ENCODE data around the gene TCEANC2. TPM values are rescaled to one million over a fixed set of nuclear protein-coding genes. Genes with fewer than 3 reads are reported as not detected.
A peak's percentile ranks its signal among the peaks of the same experiment; 100 is the strongest.
"Not testable (repeated sequence)": the region's sequence is repeated elsewhere in the genome, so short reads cannot be mapped to it uniquely, and the experiment has no call there.

Gene TCEANC2
- polyA plus RNA-seq, 1 experiment: 4.1 TPM

- TF ChIP-seq, protein P1, sequence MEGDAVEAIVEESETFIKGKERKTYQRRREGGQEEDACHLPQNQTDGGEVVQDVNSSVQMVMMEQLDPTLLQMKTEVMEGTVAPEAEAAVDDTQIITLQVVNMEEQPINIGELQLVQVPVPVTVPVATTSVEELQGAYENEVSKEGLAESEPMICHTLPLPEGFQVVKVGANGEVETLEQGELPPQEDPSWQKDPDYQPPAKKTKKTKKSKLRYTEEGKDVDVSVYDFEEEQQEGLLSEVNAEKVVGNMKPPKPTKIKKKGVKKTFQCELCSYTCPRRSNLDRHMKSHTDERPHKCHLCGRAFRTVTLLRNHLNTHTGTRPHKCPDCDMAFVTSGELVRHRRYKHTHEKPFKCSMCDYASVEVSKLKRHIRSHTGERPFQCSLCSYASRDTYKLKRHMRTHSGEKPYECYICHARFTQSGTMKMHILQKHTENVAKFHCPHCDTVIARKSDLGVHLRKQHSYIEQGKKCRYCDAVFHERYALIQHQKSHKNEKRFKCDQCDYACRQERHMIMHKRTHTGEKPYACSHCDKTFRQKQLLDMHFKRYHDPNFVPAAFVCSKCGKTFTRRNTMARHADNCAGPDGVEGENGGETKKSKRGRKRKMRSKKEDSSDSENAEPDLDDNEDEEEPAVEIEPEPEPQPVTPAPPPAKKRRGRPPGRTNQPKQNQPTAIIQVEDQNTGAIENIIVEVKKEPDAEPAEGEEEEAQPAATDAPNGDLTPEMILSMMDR (IDR thresholded peaks at IDR 0.05; ENCODE audit: insufficient read depth, low read depth, low read length): no peak
- Histone ChIP-seq H3K36me3 (ENCODE audit: control insufficient read depth, insufficient read depth, low read length) (no peaks in the 10 kb centered on the region), H3K27me3 (ENCODE audit: control insufficient read depth, insufficient read depth, low read length) (no peaks in the 10 kb centered on the region), H3K4me3 (ENCODE audit: low read depth, low read length) (no peak overlapping the region)
- POLR2A ChIA-PET: no interaction called here
- DNase-seq (ENCODE audit: low read depth): no peak
- CTCF ChIA-PET: interaction anchor here (1.1 to 2.0 kb wide), 3 partner anchors 11 to 386 kb away, joined by 3 to 6 read pairs (median 4); no protein-coding TSS in a partner anchor
Measured at GRCh38 chr1:54103414-54103813, 50.0 kb downstream of the TCEANC2 start.

- CTCF ChIA-PET: interaction anchor here (0.6 kb wide), 1 partner anchor 580 kb away, joined by 3 read pairs; no protein-coding TSS in a partner anchor
- POLR2A ChIA-PET; H3K27me3 ChIP-seq (ENCODE audit: control insufficient read depth, insufficient read depth, low read length); H3K4me3 ChIP-seq (ENCODE audit: low read depth, low read length); H3K36me3 ChIP-seq (ENCODE audit: control insufficient read depth, insufficient read depth, low read length); DNase-seq (ENCODE audit: low read depth): not testable (repeated sequence)
Measured at GRCh38 chr1:54104613-54105012, 51.2 kb downstream of the TCEANC2 start.

DNA sequence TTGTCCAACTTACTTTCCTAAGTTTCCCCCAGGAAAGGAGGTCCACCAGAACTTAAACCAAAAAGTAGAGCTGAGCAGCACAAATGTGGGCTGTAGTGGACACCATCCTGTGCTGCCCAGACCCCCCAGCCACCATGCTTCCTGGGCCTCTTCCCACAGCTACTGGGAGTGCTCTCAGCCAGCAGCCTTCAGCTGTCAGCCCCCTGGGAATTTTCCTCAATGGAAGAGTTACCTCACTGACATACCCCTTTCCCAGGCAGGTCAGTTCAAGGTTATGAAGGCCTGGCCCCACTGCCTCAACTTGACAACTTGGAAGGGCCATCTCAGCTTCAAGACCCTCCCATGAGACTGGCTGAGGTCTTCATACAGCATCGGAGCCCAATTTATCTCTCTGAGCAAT is 51.7 kb downstream of the TCEANC2 start:
- H3K27me3 ChIP-seq (ENCODE audit: control insufficient read depth, insufficient read depth, low read length): no peaks in the 10 kb centered on the region
- POLR2A ChIA-PET: interaction anchor here (0.7 kb wide), 1 partner anchor 16 kb away, joined by 3 read pairs; no protein-coding TSS in a partner anchor
- no peak overlapping the region for H3K4me3 ChIP-seq (ENCODE audit: low read depth, low read length)
- H3K36me3 ChIP-seq (ENCODE audit: control insufficient read depth, insufficient read depth, low read length): no peaks in the 10 kb centered on the region
- TF ChIP-seq, protein P1 (IDR thresholded peaks at IDR 0.05; ENCODE audit: insufficient read depth, low read depth, low read length): no peak
- no peak for DNase-seq (ENCODE audit: low read depth)
- CTCF ChIA-PET: no interaction called here

- Histone ChIP-seq H3K27me3 (ENCODE audit: control insufficient read depth, insufficient read depth, low read length) (no peaks in the 10 kb centered on the region), H3K36me3 (ENCODE audit: control insufficient read depth, insufficient read depth, low read length) (no peaks in the 10 kb centered on the region), H3K4me3 (ENCODE audit: low read depth, low read length) (no peak overlapping the region)
- DNase-seq (ENCODE audit: low read depth): no peak
- ChIA-PET CTCF (interaction anchor here (1.1 kb wide), 1 partner anchor 9 kb away, joined by 3 read pairs; no protein-coding TSS in a partner anchor), POLR2A (interaction anchor here (0.7 kb wide), 1 partner anchor 15 kb away, joined by 3 read pairs; no protein-coding TSS in a partner anchor)
- TF ChIP-seq, protein P1 (IDR thresholded peaks at IDR 0.05; ENCODE audit: insufficient read depth, low read depth, low read length): no peak
Measured at GRCh38 chr1:54105736-54106269, 52.4 kb downstream of the TCEANC2 start.

DNA sequence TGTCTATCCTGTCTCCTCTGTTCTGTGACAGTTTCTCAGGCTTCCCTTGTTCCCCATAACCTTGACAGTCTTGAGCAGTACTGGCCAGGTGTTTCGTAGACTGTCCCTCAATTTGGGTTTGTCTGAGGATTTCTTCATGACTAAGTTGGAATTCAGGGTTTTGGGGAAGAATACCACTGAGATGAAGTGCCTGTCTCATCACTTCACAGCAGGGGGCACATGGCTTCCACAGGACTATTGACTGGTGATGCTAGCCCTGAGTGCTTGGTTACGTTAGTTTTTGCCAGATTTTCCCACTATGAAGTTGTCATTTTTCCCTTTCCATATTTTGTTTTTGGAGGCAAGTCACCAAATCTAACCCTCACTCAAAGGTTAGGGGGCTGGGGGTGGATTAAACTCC is 53.7 kb downstream of the TCEANC2 start:
- ChIA-PET CTCF (interaction anchor here (2.1 kb wide), 1 partner anchor 382 kb away, joined by 9 read pairs; no protein-coding TSS in a partner anchor), POLR2A (no interaction called here)
- Histone ChIP-seq H3K4me3 (ENCODE audit: low read depth, low read length) (no peak overlapping the region), H3K27me3 (ENCODE audit: control insufficient read depth, insufficient read depth, low read length) (no peaks in the 10 kb centered on the region), H3K36me3 (ENCODE audit: control insufficient read depth, insufficient read depth, low read length) (no peaks in the 10 kb centered on the region)
- TF ChIP-seq, protein P1 (IDR thresholded peaks at IDR 0.05; ENCODE audit: insufficient read depth, low read depth, low read length): 0 out of 2 replicates have a peak, but pooled peaks have one; percentile 30
- DNase-seq (ENCODE audit: low read depth): no peak

All from BJ (cell line).